ENCODE measurements around the gene ANKS1B.
"Not testable (repeated sequence)": the region's sequence is repeated elsewhere in the genome, so short reads cannot be mapped to it uniquely, and the experiment has no call there.

The ANKS1B gene

DNA sequence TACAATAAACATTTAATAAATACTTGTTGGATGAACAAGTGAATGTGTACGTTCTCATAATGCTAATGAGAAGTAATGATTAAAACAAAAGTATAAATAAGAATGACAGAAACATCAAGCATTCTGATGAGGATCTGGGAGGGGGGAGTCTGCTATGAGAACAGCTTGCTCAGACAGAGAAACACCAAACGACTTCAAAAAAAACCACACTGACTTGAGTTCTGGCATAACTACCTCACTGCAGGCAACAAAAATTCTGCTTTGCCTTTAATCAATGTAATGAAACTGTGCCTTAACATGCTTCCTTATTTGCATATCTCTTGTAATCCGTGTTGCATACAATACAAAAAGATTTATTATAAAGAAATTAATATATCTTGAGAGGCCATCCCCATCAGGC is 632.5 kb downstream of the ANKS1B start:
- DNase-seq = no peak

DNA sequence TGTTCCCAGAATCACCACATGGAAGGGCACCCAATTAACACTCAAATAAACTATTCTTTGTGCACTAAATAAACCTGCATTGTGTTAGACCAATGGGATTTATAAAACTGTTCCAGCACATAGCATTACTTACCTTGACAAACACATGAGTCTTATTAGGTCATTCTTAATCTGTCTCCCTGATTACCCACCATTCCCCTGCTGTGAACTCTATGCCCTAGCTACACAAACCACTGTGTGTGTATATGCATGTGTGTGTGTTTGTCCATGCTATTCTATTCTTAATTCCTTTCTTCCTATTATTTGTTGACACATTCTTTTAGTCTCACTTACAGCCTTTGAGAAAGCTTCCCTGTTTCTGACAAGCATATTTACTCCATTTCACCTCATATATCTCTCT is 640.8 kb downstream of the ANKS1B start:
- no peak for DNase-seq

GRCh38 chr12:99339663-99340062 is 645.1 kb downstream of the ANKS1B start:
- DNase-seq = no peak

DNA sequence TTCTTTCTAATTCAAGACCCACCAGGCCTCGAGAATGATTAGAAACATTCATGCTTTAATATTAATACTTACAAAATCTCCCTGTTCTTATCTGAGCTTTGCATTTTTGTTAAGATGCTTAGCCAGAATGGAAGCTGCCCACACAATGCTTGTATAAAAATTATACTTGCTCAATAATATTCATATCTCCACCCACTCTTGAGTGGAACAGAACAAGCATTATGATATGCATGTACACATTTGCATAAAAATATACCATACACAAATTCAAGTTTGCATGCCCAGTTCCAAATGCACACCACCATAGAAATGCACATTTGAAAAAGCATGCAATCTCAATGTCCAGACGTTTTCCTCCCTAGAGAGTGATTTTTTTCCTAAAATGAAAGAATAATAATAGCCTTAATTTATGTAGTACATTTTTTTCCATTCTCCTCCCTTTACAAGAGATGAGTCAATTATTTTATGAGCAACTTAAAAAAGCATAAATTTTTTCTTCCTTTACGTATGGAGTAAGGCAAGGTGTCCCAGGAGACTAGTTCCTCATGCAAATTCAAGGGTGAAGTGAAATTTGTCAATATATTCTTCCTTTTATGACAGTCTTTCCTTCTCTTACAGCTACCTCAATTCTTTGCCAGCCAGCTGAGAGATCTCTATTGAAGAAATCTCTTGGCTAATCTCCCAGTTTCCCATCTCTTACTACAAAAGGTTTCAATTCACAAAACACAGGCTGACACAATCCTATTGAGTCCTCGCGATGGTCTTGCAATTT is 650.3 kb downstream of the ANKS1B start:
- no peak for DNase-seq

DNA sequence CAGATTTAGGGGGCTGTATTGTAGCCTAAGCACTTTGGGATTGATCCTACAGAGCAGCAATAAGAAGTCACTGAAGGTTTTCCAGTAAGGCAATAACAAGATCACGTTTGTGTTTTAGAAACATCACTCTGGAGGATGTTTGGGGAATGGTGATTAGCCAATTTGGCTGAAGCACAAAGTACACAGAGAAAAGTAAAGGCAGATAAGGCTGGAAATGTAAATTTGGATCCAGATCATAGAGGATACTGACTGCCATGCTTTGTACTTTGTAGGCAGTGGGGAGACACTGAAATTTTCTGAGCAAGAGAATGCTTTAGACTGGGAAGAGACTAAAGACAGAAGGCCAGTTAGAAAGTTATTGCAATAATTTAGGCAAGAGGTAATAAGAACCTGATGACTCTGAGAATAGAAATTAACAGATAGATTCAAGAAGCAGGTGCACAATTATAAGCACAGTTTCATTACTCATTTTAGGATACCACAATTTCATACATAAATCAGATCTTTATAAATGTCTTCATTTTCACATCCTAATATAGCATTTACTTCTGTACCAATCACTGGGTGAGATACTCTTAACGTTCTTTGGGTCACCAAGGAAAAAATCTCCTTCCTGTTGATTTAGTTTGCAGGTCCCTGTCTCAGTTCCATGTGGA is 651.7 kb downstream of the ANKS1B start:
- no peak for DNase-seq

- DNase-seq = no peak
Measured at GRCh38 chr12:99330216-99330615, 654.5 kb downstream of the ANKS1B start.

DNA sequence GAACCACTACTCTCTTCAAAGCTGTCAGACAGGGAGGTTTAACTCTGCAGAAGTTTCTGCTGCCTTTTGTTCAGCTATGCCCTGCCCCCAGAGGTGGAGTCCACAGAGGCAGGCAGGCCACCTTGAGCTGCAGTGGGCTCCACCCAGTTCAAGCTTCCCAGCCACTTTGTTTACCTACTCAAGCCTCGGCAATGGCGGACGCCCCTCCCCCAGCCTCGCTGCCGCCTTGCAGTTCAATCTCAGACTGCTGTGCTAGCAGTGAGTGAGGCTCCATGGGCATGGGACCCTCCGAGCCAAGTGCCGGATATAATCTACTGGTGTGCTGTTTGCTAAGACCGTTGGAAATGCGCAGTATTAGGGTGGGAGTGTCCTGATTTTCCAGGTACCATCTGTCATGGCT is 663.5 kb downstream of the ANKS1B start:
- DNase-seq = not testable (repeated sequence)

- DNase-seq = no peak
Measured at GRCh38 chr12:99311373-99311772, 673.4 kb downstream of the ANKS1B start.

DNA sequence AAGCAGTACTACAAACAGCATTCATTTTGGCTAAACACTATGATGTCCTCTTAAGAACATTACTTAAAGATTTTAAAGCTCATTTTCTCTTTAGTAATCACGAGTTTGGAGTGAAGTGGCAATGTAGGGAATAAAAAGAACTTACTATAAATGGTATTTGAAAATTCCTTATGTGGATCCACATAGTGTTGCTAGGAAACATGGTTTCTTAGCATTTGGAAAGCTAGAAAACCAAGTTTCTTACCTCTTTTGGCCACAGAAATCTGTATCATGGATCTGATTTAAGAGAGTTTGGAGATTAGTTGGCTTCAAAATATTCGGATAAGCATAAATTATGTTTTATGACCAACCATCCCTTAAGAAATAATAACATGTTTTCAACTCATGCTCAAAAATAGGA is 674.9 kb downstream of the ANKS1B start:
- DNase-seq = no peak

- no peak for DNase-seq
Measured at GRCh38 chr12:99302874-99303273, 681.9 kb downstream of the ANKS1B start.

GRCh38 chr12:99287136-99287535 is 697.6 kb downstream of the ANKS1B start:
- DNase-seq = no peak

- DNase-seq = no peak
Measured at GRCh38 chr12:99284161-99284560, 700.6 kb downstream of the ANKS1B start.

- DNase-seq = no peak
Measured at GRCh38 chr12:99282624-99283023, 702.1 kb downstream of the ANKS1B start.

DNA sequence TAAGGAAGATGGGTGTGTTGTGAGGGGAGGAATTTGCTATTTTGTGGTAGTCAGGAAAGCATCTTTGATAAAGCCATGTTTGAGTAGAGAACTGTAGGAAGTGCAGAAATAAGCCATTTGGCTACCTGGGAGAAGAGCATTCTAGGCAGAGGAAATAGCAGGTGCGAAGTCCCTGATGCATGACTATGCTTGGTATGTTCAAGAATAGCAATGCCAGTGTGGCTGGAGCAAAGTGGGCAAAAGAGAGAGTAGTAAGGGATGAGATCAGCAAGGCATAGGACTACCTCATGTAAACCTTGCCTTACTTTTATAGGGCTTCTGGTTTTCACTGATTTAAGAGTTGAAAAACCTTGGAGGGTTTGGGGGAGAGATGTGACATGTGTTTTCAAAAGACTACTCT is 702.6 kb downstream of the ANKS1B start:
- DNase-seq = no peak

DNA sequence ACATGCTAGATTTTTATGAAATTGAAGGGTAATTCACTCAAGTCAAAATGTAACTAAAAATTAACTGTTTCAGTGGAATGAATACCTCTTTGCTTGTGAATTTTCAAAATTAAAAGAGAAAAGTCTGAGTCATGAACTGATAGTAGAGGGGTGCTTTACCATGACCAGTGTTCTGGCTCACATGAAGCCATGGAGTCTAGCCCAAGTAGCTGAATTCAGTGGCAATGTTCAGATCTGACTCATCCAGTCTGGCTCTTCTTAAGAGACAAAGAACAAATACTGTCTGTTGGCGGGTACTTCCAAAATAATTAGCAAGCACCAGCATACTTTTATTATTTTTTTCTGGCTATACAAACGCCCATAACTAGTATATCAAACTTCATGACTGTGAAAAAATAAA is 703.5 kb downstream of the ANKS1B start:
- DNase-seq = no peak

DNA sequence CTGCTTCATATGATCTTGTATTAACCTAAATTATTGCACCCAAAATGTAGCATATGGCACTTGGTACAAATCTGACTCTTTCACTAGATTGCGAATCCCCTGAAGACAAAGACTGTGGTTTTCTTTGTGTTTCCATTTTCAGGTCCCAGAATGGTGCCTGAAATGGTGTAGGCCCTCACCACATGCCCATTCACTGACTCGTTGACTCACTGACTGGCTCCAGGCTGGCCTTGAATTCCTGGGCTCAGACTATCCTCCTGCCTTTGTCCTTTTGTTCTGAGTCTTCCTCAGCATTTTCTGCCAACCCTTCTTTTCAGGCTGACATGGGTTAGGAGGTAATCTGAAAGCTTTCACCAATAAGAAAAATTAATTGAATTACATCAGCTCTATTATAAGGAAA is 705.8 kb downstream of the ANKS1B start:
- no peak for DNase-seq

DNA sequence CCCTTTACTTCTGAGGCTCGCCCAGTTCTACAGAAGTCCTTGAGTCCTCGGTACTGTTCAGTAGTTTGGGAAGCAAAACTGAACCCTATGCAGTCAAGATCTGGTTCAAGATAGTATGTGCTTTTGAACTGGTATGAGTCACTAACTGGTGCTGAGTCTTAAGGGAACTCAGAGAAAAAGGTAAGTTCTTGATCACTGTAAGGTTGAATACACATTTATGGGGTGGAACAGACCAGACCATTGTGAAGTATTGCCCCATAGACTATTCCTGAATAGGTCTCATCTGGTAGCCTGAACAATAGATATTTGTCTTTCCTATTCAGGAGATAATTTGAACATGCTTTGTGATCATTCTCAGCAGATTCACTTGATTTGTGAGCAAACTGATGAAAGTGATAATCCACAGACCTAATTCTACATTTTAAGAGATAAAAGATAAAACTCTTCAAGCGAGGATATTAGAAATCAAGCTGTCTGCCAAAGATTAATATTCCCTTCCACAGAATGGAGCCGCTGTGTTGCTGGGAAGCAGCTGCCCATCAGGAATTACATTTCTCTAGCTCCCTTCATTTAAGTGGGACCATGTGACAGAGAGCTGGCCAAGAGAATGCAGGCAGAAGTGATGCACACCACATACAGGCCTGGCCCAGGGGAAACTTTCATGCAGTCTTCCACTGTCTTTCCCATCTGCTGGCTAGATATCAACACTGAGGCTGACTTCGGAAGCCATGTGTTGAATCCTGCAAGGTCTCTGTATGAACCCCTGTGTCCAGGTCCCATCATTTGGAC is 707.0 kb downstream of the ANKS1B start:
- no peak for DNase-seq

DNA sequence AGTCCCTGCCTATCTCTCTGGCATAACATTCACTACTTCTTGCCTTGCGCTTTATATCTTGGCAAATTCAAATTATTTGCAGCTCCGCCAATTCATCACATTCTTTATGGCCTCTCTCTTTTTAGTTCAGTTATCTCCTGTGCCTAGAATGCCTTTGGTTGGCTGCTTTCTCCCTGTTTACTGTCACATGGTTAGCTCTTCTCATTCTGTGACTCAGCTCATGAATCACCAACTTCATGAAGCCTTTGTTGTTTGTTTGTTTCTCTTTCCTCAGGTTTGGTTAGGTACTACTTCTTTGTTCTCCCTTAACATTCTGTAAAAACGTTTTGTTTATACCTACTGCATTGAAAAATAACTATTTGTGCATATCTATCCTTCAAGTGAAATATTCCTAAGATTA is 713.7 kb downstream of the ANKS1B start:
- DNase-seq = no peak

GRCh38 chr12:99267038-99267437 is 717.7 kb downstream of the ANKS1B start:
- no peak for DNase-seq

DNA sequence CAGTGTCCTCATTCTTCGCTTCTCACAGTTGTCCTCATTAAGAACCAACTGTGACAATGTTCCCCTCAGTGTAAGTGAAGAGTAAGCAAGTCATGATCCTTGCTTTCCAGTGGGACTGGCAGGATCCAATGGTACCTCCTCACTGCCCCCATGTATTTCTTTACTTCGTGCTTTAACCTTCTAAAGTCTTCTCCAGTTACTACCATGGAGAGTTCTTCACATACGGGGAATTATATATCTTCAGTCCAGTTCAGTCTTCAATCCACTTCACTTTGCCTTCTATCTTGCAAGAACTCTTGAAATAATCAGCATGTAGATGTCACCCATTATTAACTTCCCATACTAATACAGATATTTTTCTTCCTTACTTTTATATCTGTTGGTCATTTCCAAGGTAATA is 719.1 kb downstream of the ANKS1B start:
- no peak for DNase-seq

DNA sequence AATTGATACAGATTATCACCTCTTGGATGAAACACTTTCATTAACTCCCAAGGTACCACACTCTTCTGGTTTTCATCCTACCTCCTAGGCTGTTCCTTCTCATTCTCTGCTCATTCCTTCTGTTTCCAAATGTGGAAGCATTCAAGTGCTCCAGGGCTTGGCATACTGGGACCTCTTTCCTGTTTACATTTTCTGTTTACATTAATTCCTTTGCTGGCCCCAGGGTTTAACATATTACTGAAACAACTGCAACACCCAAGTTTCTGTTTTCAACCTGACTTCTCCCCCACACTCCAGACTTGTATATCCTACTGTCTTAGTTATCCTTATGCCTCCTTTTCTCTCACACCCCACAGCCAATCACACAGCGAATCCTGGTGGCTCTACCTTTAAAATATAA is 723.5 kb downstream of the ANKS1B start:
- DNase-seq = no peak

- no peak for DNase-seq
Measured at GRCh38 chr12:99260456-99260996, 724.2 kb downstream of the ANKS1B start.
